Umbilical cord (tissue), 2 donors: Measurements from ENCODE around the gene ATP13A5. TPM values are rescaled to one million over a fixed set of nuclear protein-coding genes. Genes with fewer than 3 reads are reported as not detected.

Experiments
- DNase-seq: peaks from one replicate; pipeline ENCODE4 v3.0.0-alpha.2; 2015; ENCODE audit warnings: low spot score
- total RNA-seq: library from RNA; depleted of rRNA; stranded (reverse); fragments of >200 nt; gene quantifications from one replicate; pipeline ENCODE4 v1.2.3, GENCODE V29; 2014; ENCODE audit warnings: low replicate concordance; ENCODE audit not compliant: insufficient read depth

ATP13A5 gene
- total RNA-seq = 12.0 TPM

GRCh38 chr3:193378706-193379105 lies at the start of gene ATP13A5:
ATP13A5 (minus strand) TSS chr3:193378753; CDS start chr3:193378725, 28 bp downstream.
- no peak for DNase-seq

GRCh38 chr3:193418576-193419373 lies 40.2 kb upstream of the ATP13A5 start:
- DNase-seq = no peak

- DNase-seq = no peak
These were observed 38.1 kb upstream of the ATP13A5 start for GRCh38 chr3:193416629-193417028.

DNA sequence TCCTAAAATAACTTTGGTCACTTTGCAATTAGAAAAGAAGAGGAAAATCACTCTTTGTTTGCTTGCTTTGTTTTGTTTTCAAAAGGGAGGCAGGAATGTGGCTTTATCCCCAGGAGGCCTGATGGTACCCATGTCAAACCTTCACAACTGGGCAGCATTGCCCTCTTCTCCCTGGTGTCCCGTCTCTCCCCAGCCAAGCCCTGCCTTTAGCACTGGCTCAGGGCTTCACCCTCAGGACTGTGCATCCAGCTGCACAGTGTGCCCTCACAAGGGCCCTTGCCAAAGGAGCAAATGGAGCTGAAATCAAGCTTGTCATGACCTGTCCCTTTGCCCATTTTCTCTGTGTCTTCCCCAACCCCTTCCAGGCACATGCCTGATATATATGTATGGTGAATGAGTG lies 29.1 kb upstream of the ATP13A5 start:
- DNase-seq = no peak

GRCh38 chr3:193407112-193407511 lies 28.6 kb upstream of the ATP13A5 start:
- no peak for DNase-seq

DNA sequence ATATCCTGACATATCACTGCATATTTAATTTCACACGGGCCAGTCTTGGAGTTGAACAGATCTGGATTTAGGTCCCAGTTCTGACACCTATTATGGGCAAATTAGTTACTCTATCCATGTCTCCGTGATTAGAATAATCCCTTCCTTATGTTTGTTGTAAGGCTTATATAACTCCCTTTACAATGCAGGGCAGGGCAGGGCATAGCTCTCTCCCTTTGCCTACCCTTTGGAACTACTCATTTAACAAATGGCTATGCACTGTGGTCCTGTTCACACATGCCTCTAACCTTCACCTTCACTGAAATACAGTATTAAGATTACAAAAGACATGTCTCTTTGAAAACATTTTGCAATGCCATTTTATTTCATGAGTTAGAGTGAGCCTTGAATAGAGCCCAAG lies 24.8 kb upstream of the ATP13A5 start:
- no peak for DNase-seq

DNA sequence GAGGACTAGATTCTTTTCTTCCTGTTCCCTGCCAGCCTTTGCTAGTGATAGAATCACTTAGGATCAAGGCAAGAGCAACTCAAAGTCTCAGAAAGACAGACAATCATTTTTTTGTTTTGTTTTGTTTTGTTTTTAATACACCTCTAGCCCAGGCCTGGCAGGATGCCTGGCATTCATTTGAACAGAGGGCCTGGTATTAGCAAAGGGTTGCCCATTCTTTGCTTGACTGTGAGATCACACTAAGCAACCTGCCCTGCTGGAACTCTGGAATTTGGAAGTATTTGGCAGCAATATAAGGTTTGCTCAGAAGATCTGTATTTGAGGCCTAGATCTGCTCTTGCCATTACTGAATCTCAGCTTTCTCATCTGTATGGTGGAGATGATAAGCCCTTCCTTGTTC lies 21.8 kb upstream of the ATP13A5 start:
- DNase-seq = no peak

DNA sequence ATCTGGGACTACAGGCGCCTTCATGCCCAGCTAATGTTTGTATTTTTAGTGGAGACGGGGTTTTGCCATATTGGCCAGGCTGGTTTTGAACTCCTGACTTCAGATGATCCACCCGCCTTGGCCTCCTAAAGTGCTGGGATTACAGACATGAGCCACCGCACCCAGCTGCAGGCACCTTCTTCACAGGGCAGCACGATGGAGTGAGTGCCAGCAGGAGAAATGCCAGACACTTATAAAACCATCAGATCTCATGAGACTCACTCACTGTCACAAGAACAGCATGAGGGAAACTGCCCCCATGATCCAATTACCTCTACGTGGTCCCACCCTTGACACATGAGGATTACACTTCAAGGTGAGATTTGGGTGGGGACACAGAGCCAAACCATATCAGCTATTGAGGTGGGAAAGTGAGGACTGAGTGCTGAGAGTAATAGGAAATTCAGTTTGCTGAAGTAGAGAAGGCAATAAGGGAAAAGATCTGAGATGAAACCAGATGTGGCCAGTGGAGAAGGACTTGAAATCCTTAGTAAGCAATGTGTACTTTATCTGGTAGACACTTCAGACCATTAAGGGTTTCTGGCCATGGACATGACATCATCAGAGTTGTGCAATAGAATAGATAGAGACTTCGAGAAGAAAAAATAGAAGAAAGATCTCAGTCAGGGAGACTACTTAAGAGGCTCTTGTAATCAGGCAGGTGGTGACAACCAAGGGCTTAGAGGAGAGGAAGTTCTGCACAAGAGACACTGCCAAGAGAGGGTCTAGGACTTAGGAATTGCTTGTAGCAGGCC lies 18.1 kb upstream of the ATP13A5 start:
- peak; percentile 71 for DNase-seq

DNA sequence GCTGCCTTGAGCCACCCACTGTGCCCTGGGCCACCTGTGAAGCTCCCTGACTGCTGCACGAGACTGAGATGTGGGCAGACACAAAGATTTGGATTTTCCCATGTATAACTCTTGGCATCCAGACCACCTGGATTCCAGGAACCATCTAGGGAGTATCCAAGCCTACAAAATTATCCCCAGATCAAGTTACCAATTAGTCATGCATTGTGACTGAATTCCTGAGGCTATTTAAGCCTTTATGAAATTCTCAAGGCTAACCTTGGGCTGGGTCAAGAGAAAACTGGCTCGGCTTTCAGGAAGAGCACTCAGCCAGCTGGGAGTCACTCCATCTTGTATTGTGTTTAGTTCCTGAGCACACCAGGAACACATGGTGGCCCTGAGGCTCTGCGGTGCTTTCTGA lies 13.3 kb upstream of the ATP13A5 start:
- no peak for DNase-seq

GRCh38 chr3:193389335-193389734 lies 10.8 kb upstream of the ATP13A5 start:
- no peak for DNase-seq

DNA sequence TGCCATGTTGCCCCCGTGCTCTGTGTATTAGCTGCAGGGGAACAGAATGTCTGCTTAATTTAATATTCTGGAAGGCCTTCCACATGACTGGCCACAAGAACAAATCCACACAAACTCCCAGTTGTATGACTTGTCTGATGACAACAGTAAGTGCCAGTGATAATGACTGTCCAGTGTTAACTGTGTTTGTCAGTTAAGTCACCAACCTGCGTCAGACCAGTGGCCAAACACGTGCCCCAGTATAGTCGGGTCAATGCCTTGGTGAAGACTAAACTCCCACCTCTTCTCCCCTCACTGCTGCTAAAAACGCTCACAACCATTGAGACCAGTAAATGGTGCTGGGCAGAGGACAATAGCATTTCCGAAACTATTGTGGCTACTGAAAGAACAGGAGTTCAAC lies 9.8 kb upstream of the ATP13A5 start:
- DNase-seq = no peak

DNA sequence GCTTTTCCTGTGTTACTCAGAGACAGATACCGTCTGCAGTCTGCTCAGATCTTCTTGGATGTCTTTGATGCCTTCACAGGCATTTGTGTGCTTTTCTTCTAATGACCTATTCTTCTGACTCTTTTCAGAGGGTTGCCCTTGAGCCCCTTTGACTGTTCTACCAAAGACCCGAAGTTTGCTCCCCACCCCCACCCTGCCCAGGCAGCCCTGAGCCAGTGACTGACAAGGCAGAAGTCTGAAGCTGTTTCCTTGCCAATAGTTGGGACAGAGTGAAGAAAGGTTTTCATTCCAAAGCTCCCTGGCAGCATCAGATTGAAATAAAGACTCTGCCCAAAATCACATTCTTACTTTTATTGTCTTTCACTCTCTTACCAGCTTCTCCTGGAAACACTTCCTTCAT lies 9.0 kb upstream of the ATP13A5 start:
- DNase-seq = no peak

DNA sequence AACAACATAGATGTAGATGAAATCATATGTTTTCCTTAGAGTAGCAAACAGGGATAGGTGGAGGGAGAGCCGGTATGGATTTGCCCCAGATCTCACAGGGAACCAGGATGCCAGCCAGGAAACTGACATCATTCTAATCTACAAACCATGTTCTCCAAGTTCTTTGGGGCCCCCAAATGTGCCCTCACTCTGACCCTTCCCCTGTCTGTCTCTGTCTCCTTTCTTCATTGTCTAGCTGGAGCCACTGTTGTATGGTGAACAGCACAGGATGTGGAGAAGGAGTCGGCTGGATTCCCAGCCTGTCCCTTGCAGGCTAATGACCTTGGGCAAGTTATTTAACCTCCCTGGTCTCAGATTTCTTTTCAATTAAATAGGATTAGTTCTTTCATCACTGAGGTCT lies 962 bp downstream of the ATP13A5 start:
- DNase-seq = no peak

DNA sequence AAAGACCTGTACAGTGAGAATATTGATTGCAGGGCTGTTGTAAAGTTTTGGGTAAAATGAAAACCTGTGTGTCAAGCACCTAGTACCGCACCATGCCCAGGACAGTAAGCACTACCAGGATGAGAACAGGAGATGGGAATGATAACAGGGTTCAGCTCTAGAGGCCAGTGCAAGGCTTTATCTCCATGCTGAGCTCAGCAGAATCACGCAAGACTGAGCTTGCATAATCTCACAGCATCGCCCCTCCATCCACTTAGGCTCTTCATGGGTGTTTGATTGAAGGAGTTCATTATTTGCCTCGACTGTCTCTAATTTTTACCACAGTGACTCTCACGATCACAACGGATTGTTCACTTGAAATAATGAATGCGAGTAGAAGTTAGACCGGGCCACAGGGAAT lies 2.9 kb downstream of the ATP13A5 start:
- DNase-seq = no peak

DNA sequence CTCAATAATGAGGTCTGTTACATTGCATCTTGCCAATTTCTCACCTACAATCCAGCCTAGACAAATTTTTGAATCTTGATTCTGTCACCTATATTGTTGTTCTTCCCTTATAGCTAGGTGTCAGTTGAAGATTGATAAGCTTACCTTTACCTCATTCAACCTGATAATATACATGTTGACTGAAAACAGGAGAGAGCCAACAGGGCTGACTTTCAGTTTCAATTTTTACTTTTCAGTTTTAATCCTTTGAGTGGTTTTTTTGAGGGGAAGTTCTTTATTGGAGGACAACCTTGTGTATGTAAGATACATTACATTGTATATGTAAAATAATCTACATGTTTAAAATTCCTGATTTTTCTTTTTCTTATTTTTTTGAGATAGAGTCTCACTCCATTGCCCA lies 5.8 kb downstream of the ATP13A5 start:
- no peak for DNase-seq

DNA sequence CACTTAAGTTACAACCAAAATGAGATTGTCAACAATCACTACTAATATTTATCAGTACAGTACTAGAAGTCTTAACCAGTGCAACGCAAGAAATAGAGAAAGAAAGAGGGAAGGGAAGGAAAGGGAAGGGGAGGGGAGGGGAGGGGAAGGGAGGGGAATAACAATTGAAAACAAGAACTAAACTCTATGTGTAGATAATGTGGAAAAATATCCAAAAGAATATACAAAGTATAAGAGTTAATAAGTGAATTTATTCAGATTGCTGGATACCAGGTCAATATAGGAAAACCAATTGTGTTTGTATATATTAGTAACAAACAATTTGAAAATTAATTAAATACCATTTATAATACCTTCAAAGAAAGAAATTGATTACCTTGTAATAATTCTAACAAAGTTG lies 10.7 kb downstream of the ATP13A5 start:
- no peak for DNase-seq

DNA sequence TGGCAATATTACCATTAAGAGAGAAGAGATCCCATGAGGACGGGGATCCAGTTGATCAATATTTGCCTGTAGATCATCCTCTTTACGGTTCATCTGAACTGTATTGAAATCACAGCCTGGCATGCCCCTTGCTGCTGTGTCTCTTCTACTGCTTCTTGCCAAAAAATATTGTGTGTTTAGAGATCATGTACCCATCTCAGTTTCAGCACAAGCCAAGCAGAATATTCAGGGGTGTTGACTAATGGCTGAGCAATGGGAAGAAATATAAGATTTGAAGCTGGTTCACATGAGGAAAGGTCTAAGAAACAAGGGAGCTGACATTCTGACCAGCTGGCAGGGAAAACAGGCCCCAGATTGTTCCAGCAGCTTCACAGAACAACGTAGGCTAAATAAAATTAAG lies 21.3 kb downstream of the ATP13A5 start:
- DNase-seq = no peak

DNA sequence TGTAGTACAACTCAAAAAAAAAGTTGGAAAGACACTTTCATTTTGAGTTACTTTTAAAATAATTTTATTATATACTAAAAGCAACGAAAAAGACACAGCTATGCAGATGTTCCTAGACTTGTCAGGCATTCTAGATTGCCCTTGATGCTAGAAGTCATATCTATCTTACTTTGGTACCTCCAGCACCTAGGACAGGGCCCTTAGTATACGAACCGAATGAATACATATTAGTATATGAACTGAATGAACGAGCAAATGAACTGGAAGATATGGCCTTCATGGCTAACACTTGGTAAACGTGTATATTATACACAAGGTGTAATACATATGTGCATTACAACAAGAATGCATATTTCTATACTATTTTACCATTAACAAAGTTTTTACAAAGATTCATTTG lies 24.1 kb downstream of the ATP13A5 start:
- DNase-seq = no peak

GRCh38 chr3:193350744-193351143 lies 27.8 kb downstream of the ATP13A5 start:
- DNase-seq = no peak

GRCh38 chr3:193348686-193349085 lies 29.9 kb downstream of the ATP13A5 start:
- no peak for DNase-seq

DNA sequence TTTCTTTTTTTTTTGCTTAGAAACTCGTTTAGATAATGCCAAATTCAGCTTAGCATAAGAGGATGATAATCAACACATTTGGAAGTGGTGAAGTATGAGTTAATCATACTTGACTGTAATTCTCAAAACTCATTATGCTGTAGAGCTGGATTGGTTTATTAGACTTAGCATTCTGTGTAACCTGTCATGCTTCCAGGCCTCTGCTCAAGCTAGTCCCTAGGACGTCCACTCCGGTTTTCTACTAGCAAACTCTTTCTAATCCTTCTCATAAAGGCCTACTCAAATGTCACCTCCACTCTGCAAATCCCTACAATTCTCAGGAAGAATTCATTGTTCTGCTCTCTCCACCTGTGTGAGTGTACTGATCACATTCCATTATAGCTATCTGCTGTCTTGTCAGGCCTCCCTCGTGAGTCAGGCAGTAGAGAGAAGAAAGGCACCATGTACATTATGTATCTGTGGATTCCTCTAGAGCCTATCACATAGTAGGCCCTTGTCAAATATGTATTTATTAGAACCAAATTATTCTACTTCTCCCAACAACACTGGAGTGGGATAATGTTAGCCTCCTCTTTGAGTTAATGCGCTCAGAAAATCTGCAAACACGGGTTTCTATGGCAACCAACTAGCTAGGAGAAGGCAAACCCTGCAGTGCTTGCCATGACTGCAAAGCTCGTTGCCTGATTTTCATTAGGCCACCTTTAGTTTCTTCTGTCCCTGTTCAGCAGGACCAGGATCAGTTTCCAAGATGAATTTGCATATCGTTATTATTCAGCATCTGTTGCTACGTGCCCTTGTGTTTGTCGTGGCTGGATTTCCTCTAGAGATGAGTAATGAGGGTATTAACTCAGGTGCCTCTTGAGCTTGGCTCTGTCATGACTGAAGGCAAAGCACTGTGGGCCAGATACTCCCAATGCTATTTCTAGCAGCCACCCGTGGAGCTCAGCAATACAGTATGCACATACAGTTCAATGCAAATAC lies 30.7 kb downstream of the ATP13A5 start:
- no peak for DNase-seq

- DNase-seq = no peak
These were observed 32.3 kb downstream of the ATP13A5 start for GRCh38 chr3:193346259-193346658.
